NT2/D1 (cell line): ENCODE data around the gene PANK3.

Source experiments
- DNase-seq: peaks from one replicate; pipeline ENCODE4 v3.0.0-alpha.2; 2011; ENCODE audit warnings: low read depth, low spot score
- H3K27me3 ChIP-seq: 2 replicates; pipeline ENCODE4 v1.6.0; 2011; ENCODE audit warnings: mild to moderate bottlenecking; ENCODE audit not compliant: insufficient read length, insufficient read depth
- H3K36me3 ChIP-seq: 2 replicates; pipeline ENCODE4 v1.6.1; 2011; ENCODE audit warnings: mild to moderate bottlenecking, low read length, mixed read lengths; ENCODE audit not compliant: insufficient read depth, insufficient read length
- H3K4me1 ChIP-seq: 2 replicates; pipeline ENCODE4 v1.5.1; 2011; ENCODE audit not compliant: insufficient read depth, insufficient read length
- H3K4me3 ChIP-seq: 2 replicates; pipeline ENCODE4 v1.5.1; 2011; ENCODE audit warnings: low read depth; ENCODE audit not compliant: insufficient read length
- H3K9ac ChIP-seq: 2 replicates; pipeline ENCODE4 v1.6.0; 2011; ENCODE audit warnings: low read depth; ENCODE audit not compliant: insufficient read length
- H3K9me3 ChIP-seq: 2 replicates; pipeline ENCODE4 v1.5.1; 2011; ENCODE audit warnings: mild to moderate bottlenecking, low read length; ENCODE audit not compliant: insufficient read depth
- SUZ12 ChIP-seq: IDR thresholded peaks from 2 replicates; pipeline ENCODE4 v1.6.1; 2011; ENCODE audit not compliant: insufficient read length, insufficient read depth; ENCODE audit errors: extremely low read depth
- YY1 ChIP-seq: IDR thresholded peaks from 2 replicates; pipeline ENCODE4 v1.6.1; 2011; ENCODE audit not compliant: insufficient read length, insufficient read depth
- ZNF274 ChIP-seq: IDR thresholded peaks from 2 replicates; pipeline ENCODE4 v1.6.1; 2011; ENCODE audit warnings: mild to moderate bottlenecking, low read depth, low read length

PANK3 gene

DNA sequence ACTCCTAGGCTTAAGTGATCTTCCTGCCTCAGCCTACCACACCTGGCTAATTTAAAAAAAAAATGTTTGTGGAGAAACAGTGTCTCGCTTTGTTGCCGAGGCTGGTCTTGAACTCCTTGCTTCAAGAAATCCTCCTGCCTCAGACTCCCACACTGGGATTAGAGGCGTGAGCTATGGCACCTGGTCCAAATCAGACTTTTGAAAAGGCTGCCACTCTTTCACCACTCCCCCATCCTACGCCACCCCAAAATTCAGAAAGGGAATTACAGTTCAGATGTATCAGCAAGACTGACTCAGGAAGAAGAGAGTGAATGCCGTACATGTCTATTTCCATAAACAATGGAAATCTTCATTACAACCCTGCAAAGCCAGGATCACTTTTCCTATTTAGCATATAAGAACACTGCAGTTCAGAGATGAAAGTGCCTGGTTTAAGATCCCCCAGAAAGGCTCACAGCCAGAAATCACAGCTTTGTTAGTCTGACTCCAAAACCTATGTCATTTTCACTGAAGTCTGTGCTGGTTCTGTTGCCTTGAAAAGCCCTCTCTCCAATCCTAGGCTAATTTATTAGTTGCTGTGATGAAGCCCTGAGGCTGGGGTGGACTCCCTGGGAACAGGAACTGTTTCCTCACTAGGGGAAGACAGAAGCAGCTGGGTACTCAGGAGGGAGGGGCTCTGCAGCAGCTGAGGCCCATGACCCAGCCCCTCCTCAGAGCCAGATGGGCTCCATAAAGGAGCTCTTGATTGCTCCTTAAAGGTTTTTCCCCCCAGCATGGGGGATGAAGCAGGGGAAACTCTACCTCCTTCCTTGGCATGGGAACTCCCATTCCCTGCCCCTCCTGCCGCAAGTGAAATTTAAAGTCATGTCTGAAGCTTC, 46.9 kb downstream of the PANK3 start:
- Histone ChIP-seq H3K9me3 (0 out of 2 replicates have a peak, but pooled peaks cover 5% of the 10 kb centered on the region), H3K27me3 (peaks cover 10% of the 10 kb centered on the region)
- no peak for DNase-seq

DNA sequence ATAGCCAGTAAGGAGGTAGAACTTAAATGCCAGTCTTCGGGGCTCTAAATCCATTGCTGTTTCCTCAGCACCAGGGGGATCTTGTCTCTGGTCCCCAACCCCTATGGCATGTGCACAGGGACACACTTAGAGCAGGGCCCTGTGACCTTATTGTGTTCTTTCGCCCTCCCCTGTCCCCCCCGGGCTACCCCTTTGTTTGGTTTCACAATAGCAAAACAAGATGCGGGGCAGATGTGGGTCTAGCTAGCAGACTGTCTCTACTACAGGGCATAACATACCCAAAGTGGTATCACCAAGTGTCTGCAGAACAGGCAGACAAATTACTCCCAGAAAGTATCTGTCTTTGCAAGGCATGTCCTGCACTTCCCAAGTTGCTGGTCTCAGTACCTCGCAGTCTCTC, 48.0 kb downstream of the PANK3 start:
- peaks cover 10% of the 10 kb centered on the region for H3K27me3 ChIP-seq
- no peak for TF ChIP-seq SUZ12
- no peak for TF ChIP-seq ZNF274
- TF ChIP-seq YY1: no peak
- no peaks in the 10 kb centered on the region for H3K36me3 ChIP-seq
- 0 out of 2 replicates have a peak, but pooled peaks cover 5% of the 10 kb centered on the region for H3K9me3 ChIP-seq
- H3K4me3 ChIP-seq: no peak overlapping the region
- H3K9ac ChIP-seq: no peak overlapping the region
- DNase-seq: no peak
- no peaks in the 10 kb centered on the region for H3K4me1 ChIP-seq

More for the DNA sequence above, 46.9 kb downstream of the PANK3 start:
- H3K4me1 ChIP-seq: no peaks in the 10 kb centered on the region
- TF ChIP-seq YY1 (no peak), SUZ12 (no peak), ZNF274 (no peak)
- H3K4me3 ChIP-seq: no peak overlapping the region
- H3K36me3 ChIP-seq: no peaks in the 10 kb centered on the region
- no peak overlapping the region for H3K9ac ChIP-seq

DNA sequence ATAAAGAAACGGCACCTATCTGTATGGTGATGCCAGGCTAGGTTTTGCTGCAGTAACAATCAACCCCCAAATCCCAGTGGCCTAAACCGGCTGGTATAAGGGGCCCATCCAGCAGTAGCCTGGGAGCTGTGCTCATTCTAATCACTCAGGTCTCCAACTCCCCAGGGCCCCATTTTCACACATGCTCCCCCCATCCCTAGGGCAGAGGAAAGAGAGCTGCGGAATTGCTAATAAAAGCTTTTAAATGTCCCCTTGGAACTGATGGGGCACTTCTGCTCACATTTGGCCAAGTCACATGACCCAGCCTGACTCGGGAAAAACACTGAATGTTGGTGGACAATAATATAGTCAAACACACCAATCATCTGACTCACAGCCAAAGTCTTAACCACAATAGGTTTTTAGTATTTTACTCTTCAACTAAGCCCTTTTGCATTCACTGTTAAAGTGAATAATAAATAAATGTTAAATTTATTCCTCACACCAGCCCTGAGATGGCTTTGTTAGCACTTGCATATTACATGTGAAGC, 48.5 kb downstream of the PANK3 start:
- no peak for DNase-seq
- H3K9me3 ChIP-seq: 0 out of 2 replicates have a peak, but pooled peaks cover 5% of the 10 kb centered on the region
- no peaks in the 10 kb centered on the region for H3K4me1 ChIP-seq
- H3K9ac ChIP-seq: no peak overlapping the region
- TF ChIP-seq ZNF274 (no peak), YY1 (no peak), SUZ12 (no peak)
- no peak overlapping the region for H3K4me3 ChIP-seq
- no peaks in the 10 kb centered on the region for H3K36me3 ChIP-seq
- H3K27me3 ChIP-seq: peaks cover 10% of the 10 kb centered on the region

DNA sequence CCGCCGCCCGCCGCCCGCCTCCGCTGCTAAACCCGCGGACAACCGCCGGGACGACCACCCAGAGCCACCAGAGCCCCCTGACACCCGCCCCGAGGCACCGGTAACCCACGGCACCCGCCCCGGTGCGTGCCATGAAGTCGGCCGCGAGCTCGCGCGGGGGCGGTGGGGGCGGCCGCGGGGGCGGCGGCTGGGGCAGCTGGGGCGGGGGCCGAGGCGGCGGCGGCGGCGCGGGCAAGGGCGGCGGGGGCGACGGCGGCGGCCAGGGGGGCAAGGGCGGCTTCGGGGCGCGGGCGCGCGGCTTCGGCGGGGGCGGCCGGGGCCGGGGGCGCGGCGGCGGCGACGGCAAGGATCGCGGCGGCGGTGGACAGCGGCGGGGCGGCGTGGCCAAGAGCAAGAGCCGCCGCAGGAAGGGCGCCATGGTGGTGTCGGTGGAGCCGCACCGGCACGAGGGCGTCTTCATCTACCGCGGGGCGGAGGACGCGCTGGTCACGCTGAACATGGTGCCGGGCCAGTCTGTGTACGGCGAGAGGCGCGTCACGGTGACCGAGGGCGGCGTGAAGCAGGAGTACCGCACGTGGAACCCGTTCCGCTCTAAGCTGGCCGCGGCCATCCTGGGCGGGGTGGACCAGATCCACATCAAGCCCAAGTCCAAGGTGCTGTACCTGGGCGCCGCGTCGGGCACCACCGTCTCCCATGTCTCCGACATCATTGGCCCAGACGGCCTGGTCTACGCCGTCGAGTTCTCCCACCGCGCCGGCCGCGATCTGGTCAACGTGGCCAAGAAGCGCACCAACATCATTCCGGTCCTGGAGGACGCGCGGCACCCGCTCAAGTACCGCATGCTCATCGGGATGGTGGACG, 49.6 kb downstream of the PANK3 start:
- Histone ChIP-seq H3K36me3 (no peaks in the 10 kb centered on the region), H3K4me1 (no peaks in the 10 kb centered on the region), H3K9ac (peak overlapping the region; percentile 66), H3K4me3 (peak overlapping the region; percentile 26), H3K9me3 (0 out of 2 replicates have a peak, but pooled peaks cover 5% of the 10 kb centered on the region), H3K27me3 (peaks cover 10% of the 10 kb centered on the region)
- DNase-seq: no peak
- TF ChIP-seq ZNF274: no peak
- TF ChIP-seq SUZ12: no peak
- no peak for TF ChIP-seq YY1

DNA sequence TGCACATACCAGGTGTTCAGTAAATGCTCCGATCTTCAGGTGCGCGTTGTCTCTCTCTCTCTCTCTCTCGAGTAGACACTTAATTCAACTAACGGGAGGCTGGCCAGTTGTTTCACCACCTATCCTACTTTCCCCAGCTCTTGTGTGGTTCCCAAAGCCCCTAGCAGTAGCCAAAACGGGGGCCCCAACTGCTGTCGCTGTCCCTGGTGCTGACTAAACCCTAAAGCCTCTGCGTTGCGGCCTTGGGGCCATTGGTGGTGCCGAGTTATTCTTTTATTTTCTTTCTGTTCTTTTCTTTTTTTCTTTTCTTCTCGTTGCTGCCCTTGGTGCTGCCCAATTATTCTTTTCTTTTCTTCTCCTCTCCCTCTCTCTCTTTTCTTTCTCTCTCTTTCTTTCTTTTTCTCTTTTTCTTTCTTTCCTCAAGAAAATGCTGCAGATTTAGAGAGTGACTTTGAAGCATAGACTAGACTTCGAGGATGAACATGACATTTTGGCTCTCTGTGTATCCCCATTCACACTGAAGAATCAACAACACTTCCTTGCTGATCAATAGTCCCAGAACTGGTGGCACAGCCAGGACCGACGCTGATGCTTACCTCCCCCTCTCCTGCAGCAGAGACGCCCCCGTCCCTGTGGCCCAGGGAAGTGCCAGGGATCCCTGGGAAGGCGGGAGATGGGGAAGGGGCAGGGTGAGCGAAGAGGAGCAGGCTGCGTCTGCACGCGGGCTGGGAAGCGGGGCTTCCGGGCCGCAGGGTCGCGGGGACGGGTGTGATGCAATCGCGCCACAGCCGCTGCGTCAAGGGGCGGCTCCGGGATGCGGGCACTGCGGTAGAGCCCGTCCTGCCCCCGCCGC, 50.4 kb downstream of the PANK3 start, which contains the start of gene FBLL1:
Gene FBLL1, plus strand, starts transcription at position 785 of the 853 bp plus-strand sequence. CDS start 200 bp downstream, outside the sequence.
- Histone ChIP-seq H3K36me3 (no peaks in the 10 kb centered on the region), H3K9me3 (0 out of 2 replicates have a peak, but pooled peaks cover 5% of the 10 kb centered on the region), H3K4me3 (peak within 1 kb of the TSS; percentile 30), H3K9ac (peak within 1 kb of the TSS; percentile 66), H3K4me1 (no peaks in the 10 kb centered on the region), H3K27me3 (peaks cover 10% of the 10 kb centered on the region)
- no peak for TF ChIP-seq ZNF274
- TF ChIP-seq YY1: no peak
- TF ChIP-seq SUZ12: no peak
- DNase-seq: no peak

DNA sequence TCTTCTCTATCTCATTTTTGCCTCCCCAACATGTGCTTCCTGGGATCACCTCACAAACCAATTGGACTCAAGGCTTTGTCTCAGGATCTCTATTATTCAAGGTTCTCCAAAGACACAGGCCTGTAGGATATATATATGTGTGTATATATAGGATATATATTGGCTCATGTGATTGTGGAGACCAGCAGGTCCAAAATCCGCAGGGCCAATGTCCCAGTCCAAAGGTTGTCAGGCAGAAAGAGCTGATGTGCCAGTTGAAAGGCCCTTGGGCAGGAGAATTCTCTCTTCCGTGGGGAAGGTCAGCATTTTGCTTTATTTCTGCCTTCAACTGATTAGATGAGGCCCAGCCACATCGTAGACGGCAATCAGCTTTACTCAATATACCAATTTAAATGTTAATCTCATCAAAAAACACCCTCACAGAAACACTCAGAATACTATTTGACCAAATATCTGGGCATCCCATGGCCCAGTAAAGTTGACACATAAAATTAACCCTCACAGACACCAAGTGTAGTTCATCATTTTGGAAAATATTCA, 51.3 kb downstream of the PANK3 start:
- Histone ChIP-seq H3K9me3 (0 out of 2 replicates have a peak, but pooled peaks cover 5% of the 10 kb centered on the region), H3K9ac (no peak overlapping the region), H3K4me3 (no peak overlapping the region), H3K27me3 (peaks cover 10% of the 10 kb centered on the region), H3K4me1 (no peaks in the 10 kb centered on the region), H3K36me3 (peaks cover 7% of the 10 kb centered on the region)
- TF ChIP-seq YY1 (no peak), ZNF274 (no peak), SUZ12 (no peak)
- no peak for DNase-seq
